Measurements from ENCODE around the gene SRPK3.

Gene SRPK3

GRCh38 chrX:153800746-153801145 is 19.9 kb downstream of the SRPK3 start:
- Histone ChIP-seq H3K4me2 (ENCODE audit: insufficient read depth, low read length) (no peak overlapping the region), H3K9ac (ENCODE audit: low read depth, low read length) (no peak overlapping the region), H4K20me1 (ENCODE audit: insufficient read depth, low read length) (peaks cover 16% of the 10 kb centered on the region; the same call in 1 of the 2 replicates), H3K9me3 (ENCODE audit: insufficient read depth, low read length, severe bottlenecking) (no peaks in the 10 kb centered on the region), H3K27ac (ENCODE audit: low read length) (no peak overlapping the region), H2AFZ (ENCODE audit: low read depth, low read length) (no peak overlapping the region), H3K36me3 (ENCODE audit: insufficient read depth, low read length) (peaks cover 31% of the 10 kb centered on the region), H3K4me1 (ENCODE audit: insufficient read depth, low read length) (peaks cover 11% of the 10 kb centered on the region), H3K79me2 (ENCODE audit: insufficient read depth, low read length) (peaks cover 11% of the 10 kb centered on the region), H3K4me3 (ENCODE audit: low read depth in 1 of 2, low read length in 2 of 2) (no peak overlapping the region), H3K27me3 (ENCODE audit: insufficient read depth, low read length, poor library complexity) (no peaks in the 10 kb centered on the region)
- ATAC-seq (ENCODE audit: insufficient read depth, low read depth), result peak; percentile 13; the same call in 1 of the 3 replicates
- no peak for DNase-seq
- TF ChIP-seq, protein P1, sequence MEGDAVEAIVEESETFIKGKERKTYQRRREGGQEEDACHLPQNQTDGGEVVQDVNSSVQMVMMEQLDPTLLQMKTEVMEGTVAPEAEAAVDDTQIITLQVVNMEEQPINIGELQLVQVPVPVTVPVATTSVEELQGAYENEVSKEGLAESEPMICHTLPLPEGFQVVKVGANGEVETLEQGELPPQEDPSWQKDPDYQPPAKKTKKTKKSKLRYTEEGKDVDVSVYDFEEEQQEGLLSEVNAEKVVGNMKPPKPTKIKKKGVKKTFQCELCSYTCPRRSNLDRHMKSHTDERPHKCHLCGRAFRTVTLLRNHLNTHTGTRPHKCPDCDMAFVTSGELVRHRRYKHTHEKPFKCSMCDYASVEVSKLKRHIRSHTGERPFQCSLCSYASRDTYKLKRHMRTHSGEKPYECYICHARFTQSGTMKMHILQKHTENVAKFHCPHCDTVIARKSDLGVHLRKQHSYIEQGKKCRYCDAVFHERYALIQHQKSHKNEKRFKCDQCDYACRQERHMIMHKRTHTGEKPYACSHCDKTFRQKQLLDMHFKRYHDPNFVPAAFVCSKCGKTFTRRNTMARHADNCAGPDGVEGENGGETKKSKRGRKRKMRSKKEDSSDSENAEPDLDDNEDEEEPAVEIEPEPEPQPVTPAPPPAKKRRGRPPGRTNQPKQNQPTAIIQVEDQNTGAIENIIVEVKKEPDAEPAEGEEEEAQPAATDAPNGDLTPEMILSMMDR (IDR thresholded peaks at IDR 0.05; ENCODE audit: borderline replicate concordance, extremely low read depth, low read length, poor library complexity, severe bottlenecking), result no peak
- no peak for TF ChIP-seq EZH2 (IDR thresholded peaks at IDR 0.05; ENCODE audit: borderline replicate concordance, low read depth, low read length, severe bottlenecking)

- H3K4me3 ChIP-seq (ENCODE audit: low read depth in 1 of 2, low read length in 2 of 2), result no peak overlapping the region
- no peak overlapping the region for H3K9ac ChIP-seq (ENCODE audit: low read depth, low read length)
- 0 out of 2 replicates have a peak, but pooled peaks cover 2% of the 10 kb centered on the region for H3K4me1 ChIP-seq (ENCODE audit: insufficient read depth, low read length)
- H4K20me1 ChIP-seq (ENCODE audit: insufficient read depth, low read length), result peaks cover 7% of the 10 kb centered on the region; the same call in 1 of the 2 replicates
- H3K4me2 ChIP-seq (ENCODE audit: insufficient read depth, low read length), result no peak overlapping the region
- ATAC-seq (ENCODE audit: insufficient read depth, low read depth) (no peak), DNase-seq (no peak)
- no peaks in the 10 kb centered on the region for H3K9me3 ChIP-seq (ENCODE audit: insufficient read depth, low read length, severe bottlenecking)
- no peak overlapping the region for H3K27ac ChIP-seq (ENCODE audit: low read length)
- TF ChIP-seq, protein P1 (IDR thresholded peaks at IDR 0.05; ENCODE audit: borderline replicate concordance, extremely low read depth, low read length, poor library complexity, severe bottlenecking), result no peak
- no peak for TF ChIP-seq EZH2 (IDR thresholded peaks at IDR 0.05; ENCODE audit: borderline replicate concordance, low read depth, low read length, severe bottlenecking)
- H3K27me3 ChIP-seq (ENCODE audit: insufficient read depth, low read length, poor library complexity), result no peaks in the 10 kb centered on the region
- 0 out of 2 replicates have a peak, but pooled peaks cover 2% of the 10 kb centered on the region for H3K79me2 ChIP-seq (ENCODE audit: insufficient read depth, low read length)
- peaks cover 22% of the 10 kb centered on the region for H3K36me3 ChIP-seq (ENCODE audit: insufficient read depth, low read length)
- H2AFZ ChIP-seq (ENCODE audit: low read depth, low read length), result no peak overlapping the region
Observed at GRCh38 chrX:153801669-153802068, 20.8 kb downstream of the SRPK3 start.

DNA sequence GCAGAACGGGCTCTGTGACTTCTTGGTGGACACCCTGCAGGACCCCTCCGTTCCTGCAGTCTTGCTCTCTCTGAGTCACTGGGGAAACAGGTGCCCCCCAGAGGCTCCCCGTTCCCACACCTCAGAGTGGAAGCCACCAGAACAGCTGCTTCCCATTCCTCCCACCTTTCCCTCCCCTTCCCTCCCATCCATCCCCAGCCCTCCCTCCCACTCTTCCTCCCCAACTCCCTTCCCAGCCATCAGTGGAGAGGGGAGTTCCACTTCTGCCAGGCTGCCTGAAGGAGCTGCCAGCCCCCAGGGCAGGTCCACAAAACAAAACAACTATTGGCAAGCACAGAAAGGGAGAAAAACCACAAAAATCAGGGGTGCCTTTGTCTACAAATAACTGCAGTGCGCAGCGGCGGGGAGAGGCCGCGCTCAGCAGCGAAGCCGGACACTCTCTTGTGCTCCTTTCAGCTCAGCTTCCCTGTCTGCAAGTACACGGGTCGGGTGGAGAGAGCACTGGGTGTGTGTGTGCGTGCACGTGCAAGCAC is 21.7 kb downstream of the SRPK3 start:
- H2AFZ ChIP-seq (ENCODE audit: low read depth, low read length), result no peak overlapping the region
- H3K27me3 ChIP-seq (ENCODE audit: insufficient read depth, low read length, poor library complexity), result no peaks in the 10 kb centered on the region
- no peaks in the 10 kb centered on the region for H3K79me2 ChIP-seq (ENCODE audit: insufficient read depth, low read length)
- H3K9ac ChIP-seq (ENCODE audit: low read depth, low read length), result no peak overlapping the region
- no peak for DNase-seq
- H3K4me2 ChIP-seq (ENCODE audit: insufficient read depth, low read length), result no peak overlapping the region
- no peak overlapping the region for H3K4me3 ChIP-seq (ENCODE audit: low read depth in 1 of 2, low read length in 2 of 2)
- peaks cover 5% of the 10 kb centered on the region; the same call in 1 of the 2 replicates for H4K20me1 ChIP-seq (ENCODE audit: insufficient read depth, low read length)
- ATAC-seq (ENCODE audit: insufficient read depth, low read depth), result no peak
- no peak overlapping the region for H3K27ac ChIP-seq (ENCODE audit: low read length)
- no peak for TF ChIP-seq EZH2 (IDR thresholded peaks at IDR 0.05; ENCODE audit: borderline replicate concordance, low read depth, low read length, severe bottlenecking)
- TF ChIP-seq, protein P1 (IDR thresholded peaks at IDR 0.05; ENCODE audit: borderline replicate concordance, extremely low read depth, low read length, poor library complexity, severe bottlenecking), result no peak
- no peaks in the 10 kb centered on the region for H3K4me1 ChIP-seq (ENCODE audit: insufficient read depth, low read length)
- peaks cover 13% of the 10 kb centered on the region for H3K36me3 ChIP-seq (ENCODE audit: insufficient read depth, low read length)
- no peaks in the 10 kb centered on the region for H3K9me3 ChIP-seq (ENCODE audit: insufficient read depth, low read length, severe bottlenecking)
